ENCODE measurements around the gene POMGNT2. TPM values are rescaled to one million over a fixed set of nuclear protein-coding genes. Genes with fewer than 3 reads are reported as not detected.

The POMGNT2 gene
- total RNA-seq, 4 donors from 2014 or later: 20.4 to 72.8 (median 52.4) TPM

GRCh38 chr3:43148033-43148432, 42.2 kb upstream of the POMGNT2 start:
- Histone ChIP-seq H3K4me1 (peaks cover 0 to 5% of the 10 kb centered on the region in 2 donors), H3K27ac (no peak overlapping the region)
- in situ Hi-C loops (cut with MboI; ENCODE audit: low sequenced_read_pairs in 4 of 4): no loop called here

GRCh38 chr3:43146599-43146998, 40.7 kb upstream of the POMGNT2 start:
- Histone ChIP-seq H3K9me3 (no peaks in the 10 kb centered on the region), H3K4me3 (no peak overlapping the region), H3K36me3 (no peaks in the 10 kb centered on the region), H3K27me3 (no peaks in the 10 kb centered on the region), H3K27ac (no peak overlapping the region), H3K4me1 (no peaks in the 10 kb centered on the region)
- intact Hi-C loops (cut with DNase I; ENCODE audit: low total_unique reads) (no loop called here), in situ Hi-C loops (cut with MboI; ENCODE audit: low sequenced_read_pairs in 4 of 4) (no loop called here)
- ATAC-seq: no peak
- TF ChIP-seq, protein P1, sequence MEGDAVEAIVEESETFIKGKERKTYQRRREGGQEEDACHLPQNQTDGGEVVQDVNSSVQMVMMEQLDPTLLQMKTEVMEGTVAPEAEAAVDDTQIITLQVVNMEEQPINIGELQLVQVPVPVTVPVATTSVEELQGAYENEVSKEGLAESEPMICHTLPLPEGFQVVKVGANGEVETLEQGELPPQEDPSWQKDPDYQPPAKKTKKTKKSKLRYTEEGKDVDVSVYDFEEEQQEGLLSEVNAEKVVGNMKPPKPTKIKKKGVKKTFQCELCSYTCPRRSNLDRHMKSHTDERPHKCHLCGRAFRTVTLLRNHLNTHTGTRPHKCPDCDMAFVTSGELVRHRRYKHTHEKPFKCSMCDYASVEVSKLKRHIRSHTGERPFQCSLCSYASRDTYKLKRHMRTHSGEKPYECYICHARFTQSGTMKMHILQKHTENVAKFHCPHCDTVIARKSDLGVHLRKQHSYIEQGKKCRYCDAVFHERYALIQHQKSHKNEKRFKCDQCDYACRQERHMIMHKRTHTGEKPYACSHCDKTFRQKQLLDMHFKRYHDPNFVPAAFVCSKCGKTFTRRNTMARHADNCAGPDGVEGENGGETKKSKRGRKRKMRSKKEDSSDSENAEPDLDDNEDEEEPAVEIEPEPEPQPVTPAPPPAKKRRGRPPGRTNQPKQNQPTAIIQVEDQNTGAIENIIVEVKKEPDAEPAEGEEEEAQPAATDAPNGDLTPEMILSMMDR (IDR thresholded peaks at IDR 0.05 in 4 of 5, conservative IDR thresholded peaks at IDR 0.05 in 1 of 5): no peak
- TF ChIP-seq POLR2A (IDR thresholded peaks at IDR 0.05): no peak
- DNase-seq: no peak

More at GRCh38 chr3:43148033-43148432, 42.2 kb upstream of the POMGNT2 start:
- no peak for TF ChIP-seq POLR2A (IDR thresholded peaks at IDR 0.05)
- TF ChIP-seq, protein P1 (IDR thresholded peaks at IDR 0.05 in 4 of 5, conservative IDR thresholded peaks at IDR 0.05 in 1 of 5): no peak
- DNase-seq (no peak), ATAC-seq (no peak)
- intact Hi-C loops (cut with DNase I; ENCODE audit: low total_unique reads): no loop called here
- Histone ChIP-seq H3K9me3 (no peaks in the 10 kb centered on the region), H3K27me3 (no peaks in the 10 kb centered on the region), H3K4me3 (no peak overlapping the region), H3K36me3 (no peaks in the 10 kb centered on the region)

DNA sequence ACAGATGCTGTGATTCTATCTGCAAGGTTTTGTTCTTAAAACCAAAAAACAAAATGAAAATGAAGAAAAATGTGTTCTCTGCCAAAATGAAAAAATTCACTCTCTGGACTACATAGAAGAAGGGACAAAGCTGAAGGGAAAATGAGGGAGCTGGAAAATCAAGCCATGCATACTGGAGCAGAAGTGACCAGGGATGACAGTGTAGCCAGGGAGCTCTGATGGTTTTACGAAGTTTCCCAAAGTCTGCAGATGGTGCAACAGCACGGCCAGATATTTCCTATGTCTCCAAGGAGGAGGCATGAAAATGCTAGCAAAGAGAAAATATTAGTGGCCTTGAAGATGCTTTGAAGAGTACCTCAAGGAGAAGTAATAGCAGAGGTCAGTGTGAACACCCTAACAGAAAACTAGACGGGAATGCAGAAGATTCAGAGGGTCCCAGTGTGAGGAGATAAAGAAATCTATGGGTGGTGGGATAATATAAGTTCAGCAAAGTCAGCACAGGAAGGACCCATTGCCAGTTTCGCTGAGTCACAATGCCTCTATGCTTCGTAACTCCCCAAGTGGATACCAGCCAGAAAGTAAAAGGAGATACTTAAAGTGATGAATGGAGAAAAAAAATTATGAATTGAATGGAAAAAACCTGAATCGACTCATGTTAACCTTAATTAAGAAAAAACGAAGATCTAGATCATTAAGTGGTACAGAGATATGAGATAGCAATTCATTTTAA, 39.0 kb upstream of the POMGNT2 start:
- ATAC-seq (peak in 1 of 2 donors; percentile 30), DNase-seq (no peak)
- Histone ChIP-seq H3K27ac (no peak overlapping the region), H3K36me3 (no peaks in the 10 kb centered on the region), H3K27me3 (no peaks in the 10 kb centered on the region), H3K9me3 (no peaks in the 10 kb centered on the region), H3K4me3 (no peak overlapping the region), H3K4me1 (no peaks in the 10 kb centered on the region)
- intact Hi-C loops (cut with DNase I; ENCODE audit: low total_unique reads): no loop called here
- no peak for TF ChIP-seq POLR2A (IDR thresholded peaks at IDR 0.05)
- TF ChIP-seq, protein P1 (IDR thresholded peaks at IDR 0.05 in 4 of 5, conservative IDR thresholded peaks at IDR 0.05 in 1 of 5): no peak
- in situ Hi-C loops (cut with MboI; ENCODE audit: low sequenced_read_pairs in 4 of 4): no loop called here

DNA sequence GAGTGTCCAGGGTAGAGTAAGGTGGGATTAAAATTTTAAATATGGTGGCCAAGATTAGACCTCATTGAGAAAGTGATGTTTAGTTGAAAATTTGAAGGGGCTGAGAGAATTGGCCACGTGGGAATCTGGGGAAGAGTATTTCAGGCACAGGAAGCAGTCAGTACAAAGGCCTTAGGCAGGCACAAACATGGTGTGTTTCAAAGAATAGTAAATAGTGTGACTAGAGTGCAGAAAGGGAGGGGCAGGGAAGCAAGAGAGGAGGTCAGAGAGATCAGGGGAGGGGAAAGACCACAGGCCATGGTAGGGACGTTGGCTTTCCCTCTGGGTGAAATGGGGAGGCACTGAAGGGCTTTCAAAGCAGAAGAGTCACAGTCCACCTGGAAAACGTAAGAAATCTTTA, 36.6 kb upstream of the POMGNT2 start:
- Histone ChIP-seq H3K27ac (no peak overlapping the region), H3K36me3 (no peaks in the 10 kb centered on the region), H3K4me3 (no peak overlapping the region), H3K9me3 (no peaks in the 10 kb centered on the region), H3K27me3 (no peaks in the 10 kb centered on the region), H3K4me1 (no peaks in the 10 kb centered on the region)
- intact Hi-C loops (cut with DNase I; ENCODE audit: low total_unique reads): no loop called here
- TF ChIP-seq, protein P1 (IDR thresholded peaks at IDR 0.05 in 4 of 5, conservative IDR thresholded peaks at IDR 0.05 in 1 of 5): no peak
- no peak for TF ChIP-seq POLR2A (IDR thresholded peaks at IDR 0.05)
- no peak for ATAC-seq
- DNase-seq: no peak
- in situ Hi-C loops (cut with MboI; ENCODE audit: low sequenced_read_pairs in 4 of 4): no loop called here

All from gastrocnemius medialis (tissue), 4 donors.